NCI-H187 treated with DMSO at 0.1 percent for 48 hours (cell line): ENCODE data around the gene GMDS.

Source experiments
- DNase-seq: peaks from one replicate; lab custom pipeline; 2025; lab: John Stamatoyannopoulos, UW

Gene GMDS

DNA sequence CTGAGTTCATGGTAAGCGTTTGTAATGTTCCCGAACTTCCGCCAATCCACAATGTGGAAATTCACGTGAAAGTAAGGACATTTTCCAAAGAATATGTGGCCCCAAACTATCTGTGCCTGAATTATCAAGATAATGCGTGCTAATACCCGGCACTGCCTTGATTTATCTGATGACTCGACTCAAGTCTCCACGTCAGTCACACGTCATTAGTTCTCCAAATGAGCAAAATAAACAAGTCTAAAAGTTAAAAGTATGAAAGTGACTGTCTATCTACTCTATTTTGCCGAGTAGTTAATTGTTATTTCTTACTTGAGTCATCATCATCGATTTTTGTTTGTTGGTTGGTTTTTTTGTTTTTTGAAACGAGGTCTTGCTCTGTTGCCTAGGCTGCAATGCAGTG is 657.4 kb downstream of the GMDS start:
- DNase-seq, result no peak

DNA sequence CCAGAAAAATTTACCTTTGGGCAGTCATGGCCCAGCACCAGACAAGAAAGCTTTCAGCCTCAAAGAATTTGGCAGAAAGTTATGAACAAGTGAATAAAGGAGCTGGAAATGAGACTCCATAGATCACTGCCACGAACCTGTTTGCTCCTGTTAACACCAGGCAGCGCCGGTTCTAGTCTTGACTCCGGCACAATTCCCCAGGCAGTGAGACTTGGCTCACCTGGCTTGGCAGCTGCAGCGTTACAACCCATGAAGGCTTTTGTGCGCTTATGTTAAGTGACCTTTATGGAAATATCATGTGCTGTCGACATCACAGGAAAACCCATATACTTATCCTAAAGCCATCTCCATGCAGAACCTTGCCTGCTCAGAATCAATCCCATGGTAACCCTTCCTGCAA is 657.9 kb downstream of the GMDS start:
- DNase-seq, result no peak

DNA sequence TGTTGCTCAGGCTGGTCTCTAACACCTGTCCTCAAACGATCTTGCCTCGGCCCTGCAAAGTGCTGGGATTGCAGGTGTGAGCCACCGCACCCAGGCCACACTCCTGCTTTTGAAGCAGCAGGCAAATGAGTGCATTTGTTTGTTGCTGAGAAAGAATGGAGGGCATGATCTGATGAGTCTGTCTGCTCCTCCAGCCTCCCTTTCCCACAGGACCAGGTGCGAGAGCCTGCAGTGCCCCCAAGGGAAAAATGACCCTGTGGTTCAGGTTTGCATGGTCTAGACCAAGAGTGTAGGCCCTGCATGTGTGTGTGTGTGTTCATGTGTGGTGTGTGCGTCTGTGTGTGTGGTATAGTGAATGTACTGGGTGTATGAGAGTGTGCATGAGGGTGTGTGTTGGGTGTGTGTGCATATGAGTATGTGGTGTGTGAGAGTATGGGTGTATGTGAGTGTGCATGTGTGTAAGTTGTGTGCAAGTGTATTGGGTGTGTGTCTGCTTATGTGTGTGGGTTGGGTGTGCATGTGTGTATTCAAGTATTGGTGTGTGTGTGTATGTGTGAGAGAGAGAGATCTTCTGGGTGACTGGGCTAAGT is 658.4 kb downstream of the GMDS start:
- no peak for DNase-seq

DNA sequence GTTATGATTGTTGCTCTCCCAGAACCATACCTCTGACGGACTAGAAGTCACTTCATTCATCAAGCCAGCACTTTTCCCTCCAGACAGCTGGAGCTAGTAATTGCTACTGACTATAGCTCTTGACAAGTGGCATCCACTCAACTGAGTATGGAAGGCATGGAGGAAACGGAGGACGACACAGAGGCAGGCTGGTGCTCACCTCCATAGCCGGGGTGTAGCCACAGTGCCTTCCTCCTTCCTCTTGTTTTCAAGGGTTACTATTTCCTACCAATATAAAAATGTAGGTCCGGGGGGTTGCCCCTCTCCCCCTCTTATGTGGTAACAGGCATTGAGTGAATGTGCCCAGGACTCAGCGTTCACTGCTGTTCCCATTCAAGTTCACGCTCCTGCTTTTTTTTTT is 659.1 kb downstream of the GMDS start:
- no peak for DNase-seq

GRCh38 chr6:1585669-1586049 is 659.7 kb downstream of the GMDS start:
- no peak for DNase-seq

DNA sequence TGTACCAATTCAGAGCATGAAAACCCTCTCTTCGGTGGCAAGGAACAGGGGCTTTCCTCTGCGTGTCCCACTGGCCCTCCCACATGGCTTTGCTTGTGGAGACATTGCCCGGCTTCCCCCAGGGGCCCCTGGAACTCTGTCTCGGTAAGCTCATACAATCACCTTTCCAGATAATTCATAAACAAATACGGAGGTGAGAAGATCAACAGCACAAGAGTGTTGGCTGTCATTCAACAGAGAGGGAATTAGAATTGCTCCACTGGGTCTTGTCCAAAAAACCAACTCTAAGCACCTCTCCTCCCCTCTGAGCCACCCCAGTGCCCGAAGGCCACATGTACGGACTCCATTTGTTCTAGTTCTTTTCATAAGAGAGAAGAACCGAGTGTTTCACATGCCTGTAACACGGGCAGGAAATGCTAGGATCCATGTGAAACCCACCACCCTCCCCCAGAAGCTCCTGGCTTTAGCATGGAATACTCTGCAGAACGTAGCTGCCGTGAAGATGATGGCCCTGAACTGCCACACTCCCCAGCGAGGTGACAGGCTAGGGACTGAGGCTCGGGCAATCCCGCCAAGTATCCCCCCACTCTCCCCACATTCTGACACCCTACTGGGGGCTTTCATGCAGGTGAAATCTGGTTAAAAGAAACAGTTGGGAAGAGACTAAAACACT is 660.3 kb downstream of the GMDS start:
- no peak for DNase-seq

DNA sequence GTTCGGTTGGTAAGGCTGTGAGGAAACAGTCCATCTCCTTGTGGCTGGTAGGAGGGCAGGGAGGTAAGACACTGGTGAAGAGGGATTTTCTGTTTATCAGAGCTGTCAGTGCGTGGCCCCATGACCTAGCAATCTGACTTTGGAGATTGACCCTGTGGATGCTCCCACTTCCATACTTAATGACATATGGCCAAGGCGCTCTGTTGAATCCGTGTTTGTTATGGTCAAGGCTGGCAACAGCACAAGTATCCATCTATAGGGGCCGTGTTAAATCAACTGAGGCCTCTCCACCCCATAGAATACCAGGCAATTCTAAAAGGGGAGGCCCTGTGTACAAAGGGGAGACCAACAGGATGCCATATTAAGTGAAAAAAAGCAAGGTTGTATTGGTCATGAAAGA is 661.3 kb downstream of the GMDS start:
- no peak for DNase-seq

GRCh38 chr6:1581120-1581991 is 664.0 kb downstream of the GMDS start:
- DNase-seq, result no peak

DNA sequence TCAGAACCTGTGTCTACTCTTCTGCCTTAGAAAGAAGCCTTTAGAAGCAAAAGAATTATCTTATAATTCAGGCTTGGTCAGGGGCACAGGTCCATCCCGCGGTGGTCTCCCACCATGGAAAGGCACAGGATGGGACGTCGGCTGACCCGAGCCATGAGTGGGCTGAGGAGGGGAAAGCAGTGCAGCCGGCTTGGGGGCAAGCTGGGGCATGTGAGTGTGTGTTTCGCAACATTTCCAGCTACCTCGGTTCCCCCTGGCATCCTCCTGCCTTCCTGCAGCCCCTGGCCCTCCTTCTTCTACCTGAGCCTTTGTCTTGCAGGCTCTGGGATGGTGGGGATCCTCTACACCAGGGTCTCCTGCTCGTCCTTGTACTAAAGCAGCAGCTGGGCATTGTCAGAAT is 664.8 kb downstream of the GMDS start:
- no peak for DNase-seq

DNA sequence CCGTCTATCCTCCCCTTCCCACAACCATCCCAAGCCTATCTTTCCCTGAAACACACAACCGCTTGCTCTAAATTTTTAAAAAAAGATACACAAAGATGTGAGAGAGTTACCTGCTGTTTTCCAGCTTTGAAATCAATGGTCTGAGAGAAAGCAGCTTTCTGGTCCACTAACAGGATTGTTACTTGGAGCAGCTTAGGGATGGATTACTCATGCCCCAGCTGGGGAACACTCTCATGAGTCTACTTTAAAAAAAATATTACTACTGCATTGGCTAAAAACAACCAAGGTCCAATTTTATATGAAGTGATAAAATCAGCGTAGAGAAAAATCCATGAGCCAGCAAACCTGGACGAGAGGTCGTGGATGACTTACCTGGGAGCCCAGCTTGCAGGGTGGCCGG is 665.3 kb downstream of the GMDS start:
- DNase-seq, result no peak

DNA sequence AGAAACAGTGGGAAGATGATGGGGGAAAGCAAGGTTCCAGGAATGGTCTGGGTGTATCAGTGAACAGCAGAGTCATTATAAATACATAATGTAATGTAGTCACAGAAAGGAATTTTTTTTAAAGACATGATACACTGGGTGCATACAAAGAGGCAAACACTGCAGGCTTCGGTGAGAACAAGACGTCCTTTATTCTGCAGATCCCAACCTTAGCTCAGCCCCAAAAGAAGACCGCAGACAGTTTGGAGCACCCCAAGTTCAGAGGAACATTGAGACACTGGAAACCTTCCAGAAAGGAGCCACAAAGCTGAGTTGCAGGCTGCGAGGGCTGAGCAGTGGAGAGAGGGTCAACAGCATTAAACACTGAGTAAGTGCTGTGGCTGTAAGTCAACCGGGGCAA is 666.3 kb downstream of the GMDS start:
- DNase-seq, result no peak

GRCh38 chr6:1577896-1578745 is 667.3 kb downstream of the GMDS start:
- DNase-seq, result no peak

DNA sequence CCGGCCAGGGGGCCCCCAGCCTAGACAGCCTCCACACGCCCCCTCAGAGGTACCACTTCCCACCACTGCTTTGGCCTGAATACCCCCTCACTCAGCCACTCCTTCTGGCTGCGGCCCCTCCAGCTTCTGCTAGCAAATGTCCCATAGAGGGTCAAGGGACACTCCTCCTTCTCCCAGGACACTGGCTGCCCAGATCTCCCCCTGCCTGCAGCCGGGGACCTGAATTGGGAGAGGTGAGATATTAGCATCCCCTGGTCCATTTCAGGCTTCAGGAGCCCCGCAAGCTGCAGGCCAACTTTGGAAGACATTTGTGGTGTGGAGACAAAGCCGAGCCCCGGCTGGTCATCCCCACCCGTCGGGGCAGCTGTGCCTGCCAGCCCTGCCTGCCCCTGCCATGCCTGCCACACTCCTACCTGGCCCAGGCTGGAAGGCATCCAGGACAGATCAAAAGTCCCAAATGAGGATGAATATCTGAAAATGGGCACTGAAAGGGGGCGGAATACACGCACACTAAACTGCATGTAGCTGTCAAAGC is 668.2 kb downstream of the GMDS start:
- no peak for DNase-seq

DNA sequence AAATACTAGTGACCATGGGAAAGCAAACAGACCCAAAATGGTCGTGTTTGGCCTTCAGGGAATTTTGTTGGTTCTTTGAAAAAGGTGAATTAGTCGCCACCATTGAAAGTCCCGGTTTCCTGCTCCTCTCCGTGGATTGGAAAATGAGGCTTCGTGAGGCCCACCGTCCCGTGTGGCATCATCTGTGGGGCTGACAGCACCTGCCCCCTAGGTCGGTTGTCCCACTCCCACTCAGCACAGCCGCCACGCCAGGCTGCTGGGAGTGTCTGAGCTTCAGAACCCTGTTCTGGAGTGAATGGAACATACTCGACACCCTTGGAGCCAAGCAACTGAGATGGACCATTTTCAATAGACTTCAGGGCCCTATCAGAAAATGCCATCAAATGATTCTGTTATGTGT is 668.7 kb downstream of the GMDS start:
- DNase-seq, result no peak

DNA sequence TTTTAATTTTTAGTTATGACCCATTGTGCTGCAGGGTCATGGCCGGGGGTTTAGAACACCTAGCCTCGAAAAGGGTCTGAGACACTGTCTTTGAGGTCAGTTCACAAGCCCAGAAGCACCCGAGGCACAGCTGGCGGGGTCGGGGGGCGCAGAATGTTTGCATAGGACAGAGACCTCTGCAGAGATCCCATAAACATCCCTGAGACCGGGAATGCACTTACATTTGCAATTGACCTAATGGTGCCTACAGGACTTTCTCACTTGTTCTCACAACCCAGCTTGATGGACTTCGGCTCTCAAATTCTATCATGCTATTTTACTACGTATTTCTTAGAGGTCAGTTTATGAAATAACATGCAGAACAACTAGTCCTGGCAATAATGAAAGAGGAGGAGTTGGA is 669.2 kb downstream of the GMDS start:
- DNase-seq, result no peak

DNA sequence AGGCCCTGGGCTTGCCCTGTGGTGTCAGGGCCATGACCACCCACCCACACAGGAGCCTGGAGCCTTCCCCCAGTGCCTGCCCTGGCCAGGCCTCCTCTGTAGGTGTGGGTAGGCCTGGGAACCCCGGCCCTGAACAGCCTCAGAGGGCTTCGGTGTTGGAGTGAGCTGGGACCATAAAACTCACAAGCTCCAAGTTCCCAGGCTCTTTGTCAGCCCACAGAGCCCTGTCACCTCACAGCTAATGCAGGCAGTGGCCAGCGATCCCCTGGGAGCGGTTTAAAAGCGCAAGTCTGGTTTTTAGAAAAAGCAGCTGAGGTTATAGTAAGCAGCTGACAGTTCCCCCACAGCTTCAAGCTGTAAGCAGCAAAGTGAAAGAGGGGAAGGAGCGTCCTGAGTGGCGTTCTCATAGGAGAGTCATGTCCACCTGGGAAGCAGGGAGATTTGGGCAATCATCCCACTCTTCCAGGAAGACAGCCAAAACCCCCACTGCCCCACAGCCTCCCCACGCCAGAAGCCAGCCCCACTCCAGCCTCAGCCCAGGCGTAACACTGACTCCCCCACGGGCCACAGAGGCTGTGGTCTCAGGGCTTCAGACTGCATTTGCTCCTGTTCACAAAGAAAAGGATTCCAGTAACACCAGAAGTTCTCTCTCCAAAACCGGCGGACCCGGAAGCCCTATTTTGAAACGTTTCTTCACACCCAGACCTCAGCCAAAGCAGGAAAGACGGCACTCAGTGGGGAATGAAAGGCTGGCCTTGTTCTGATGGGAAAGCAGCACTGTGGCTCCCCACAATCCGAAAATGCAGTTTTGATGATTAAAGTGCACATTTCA is 670.0 kb downstream of the GMDS start:
- DNase-seq, result no peak

DNA sequence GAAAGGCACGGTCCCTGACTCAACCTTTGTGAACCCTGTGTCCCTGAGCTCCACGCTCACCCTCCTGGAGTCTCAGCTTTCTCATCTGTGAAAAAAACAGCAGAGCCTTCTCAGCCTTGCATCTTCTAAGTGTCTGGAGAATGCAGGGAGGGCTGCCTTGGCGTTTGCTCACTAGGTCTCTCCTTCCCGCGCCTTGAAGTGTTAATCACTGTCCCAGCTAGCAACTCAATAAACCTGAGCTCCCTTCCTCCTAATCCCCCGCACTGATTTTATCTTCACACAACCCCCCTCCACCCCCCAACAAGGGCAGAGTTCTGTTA is 670.6 kb downstream of the GMDS start:
- DNase-seq, result no peak

GRCh38 chr6:1574083-1574761 is 671.2 kb downstream of the GMDS start:
- DNase-seq, result no peak
